HG02759 (cell line): ENCODE results near the gene CGNL1.

Experiments
- ATAC-seq: cut with Tn5 transposase; IDR thresholded peaks from one replicate; pipeline ENCODE4 v1.9.1; 2021; ENCODE audit warnings: mild to moderate bottlenecking, moderate library complexity; ENCODE audit not compliant: unreplicated experiment

CGNL1 gene

DNA sequence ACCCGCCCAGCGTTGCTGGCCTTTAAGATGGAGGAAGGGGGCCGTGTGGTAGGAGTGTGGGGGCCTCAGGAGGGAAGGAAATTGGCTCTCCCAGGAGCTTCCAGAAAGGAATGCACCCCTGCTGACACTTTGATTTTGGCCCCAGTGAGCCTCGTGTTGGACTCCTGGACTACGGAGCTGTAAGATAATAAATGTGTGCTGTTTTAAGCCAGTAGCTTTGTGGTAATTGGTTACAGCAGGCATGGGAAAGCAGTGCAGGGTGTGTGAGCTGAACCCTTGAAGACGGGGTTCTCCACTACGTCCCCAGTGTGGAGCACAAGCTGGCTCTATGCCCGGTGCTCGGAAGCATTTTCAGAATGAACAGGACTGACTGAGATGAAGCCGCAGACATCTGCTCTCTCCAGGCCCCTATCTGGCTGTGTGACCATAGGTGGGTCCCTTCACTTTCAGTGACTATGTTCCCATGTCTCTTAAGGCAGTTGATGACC is 22.9 kb upstream of the CGNL1 start:
- ATAC-seq: no peak

DNA sequence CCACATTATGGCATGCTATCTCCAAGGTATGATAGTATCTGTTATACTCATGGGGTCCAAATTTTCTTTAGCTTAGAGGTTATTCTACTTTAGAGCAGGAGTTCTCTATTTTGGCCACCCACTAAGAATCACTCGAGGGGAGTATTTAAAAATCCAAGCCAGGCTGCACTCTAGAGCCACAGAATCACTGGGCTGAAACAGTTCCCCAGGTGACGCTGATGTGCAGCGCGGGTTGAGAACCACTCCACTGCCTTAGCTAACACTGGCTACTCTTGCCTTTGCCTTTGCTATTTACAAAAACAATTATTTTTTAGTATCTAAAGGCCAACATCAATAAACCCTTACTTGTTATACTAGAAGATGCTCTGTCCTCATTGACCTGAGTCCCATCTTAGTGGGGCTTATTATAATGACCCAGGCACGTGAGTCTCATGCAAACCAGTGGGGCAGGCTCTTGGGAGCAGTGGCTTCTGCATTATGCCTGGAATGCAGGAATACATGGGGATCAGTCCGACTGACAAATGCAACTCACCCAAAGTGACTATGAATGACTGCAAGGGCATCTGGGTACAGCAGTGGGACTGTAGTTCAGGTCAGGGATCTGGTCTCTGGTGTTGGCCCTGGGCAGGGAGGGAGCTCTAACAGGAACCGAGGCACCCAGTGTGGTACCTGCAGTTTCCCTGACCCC is 21.7 kb upstream of the CGNL1 start:
- no peak for ATAC-seq

DNA sequence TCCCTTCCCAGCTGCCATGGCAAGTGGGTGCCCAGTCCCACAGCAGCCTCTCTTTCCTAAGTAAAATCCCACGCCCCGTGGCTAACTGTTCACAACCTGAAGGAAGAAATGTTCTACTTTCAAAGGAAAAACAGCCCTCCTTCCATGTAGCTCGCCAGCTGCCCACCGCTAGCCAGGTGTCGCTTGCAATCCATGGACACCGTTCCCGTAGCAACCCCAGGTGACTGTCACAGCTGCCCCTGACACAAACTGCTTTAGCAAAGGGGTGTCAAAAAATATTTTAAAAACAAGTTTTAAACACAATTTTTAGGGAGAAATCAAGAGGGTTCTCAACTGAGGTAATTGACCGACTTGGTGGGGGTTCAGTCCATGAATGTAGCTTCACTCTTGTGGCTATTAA is 21.0 kb upstream of the CGNL1 start:
- ATAC-seq: no peak

DNA sequence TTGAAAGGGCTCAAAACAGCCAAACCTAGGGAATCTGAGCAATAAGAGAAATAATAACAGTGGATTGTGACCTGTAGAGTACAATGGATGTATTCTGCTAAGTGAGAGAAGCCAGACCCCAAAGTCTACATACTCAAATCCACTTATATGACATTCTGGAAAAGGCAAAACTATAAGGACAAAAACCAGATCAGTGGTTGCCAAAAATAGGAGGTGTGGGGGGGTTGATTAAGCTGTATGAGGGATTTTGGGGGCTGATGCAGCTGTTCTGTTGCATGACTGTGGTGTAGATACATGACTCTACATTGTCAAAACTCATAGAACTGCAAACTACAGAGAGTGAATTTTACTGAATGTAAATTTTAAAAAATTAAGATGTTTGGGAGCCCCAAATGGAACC is 20.1 kb upstream of the CGNL1 start:
- no peak for ATAC-seq

DNA sequence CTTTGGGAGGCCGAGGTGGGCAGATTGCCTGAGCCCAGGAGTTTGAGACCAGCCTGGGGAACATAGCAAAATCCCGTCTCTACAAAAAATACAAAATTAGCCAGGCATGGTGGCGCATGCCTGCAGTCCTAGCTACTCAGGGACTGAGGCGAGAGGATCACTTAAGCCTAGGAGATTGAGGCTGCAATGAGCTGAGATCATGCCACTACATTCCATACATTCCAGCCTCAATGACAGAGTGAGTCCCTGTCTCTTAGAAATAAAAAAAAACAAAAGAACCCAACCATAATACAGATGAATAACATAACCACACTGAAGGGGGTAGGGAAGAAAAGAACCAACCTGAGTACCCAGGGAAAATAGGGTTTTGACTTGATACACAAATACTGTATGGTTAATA is 19.7 kb upstream of the CGNL1 start:
- no peak for ATAC-seq

DNA sequence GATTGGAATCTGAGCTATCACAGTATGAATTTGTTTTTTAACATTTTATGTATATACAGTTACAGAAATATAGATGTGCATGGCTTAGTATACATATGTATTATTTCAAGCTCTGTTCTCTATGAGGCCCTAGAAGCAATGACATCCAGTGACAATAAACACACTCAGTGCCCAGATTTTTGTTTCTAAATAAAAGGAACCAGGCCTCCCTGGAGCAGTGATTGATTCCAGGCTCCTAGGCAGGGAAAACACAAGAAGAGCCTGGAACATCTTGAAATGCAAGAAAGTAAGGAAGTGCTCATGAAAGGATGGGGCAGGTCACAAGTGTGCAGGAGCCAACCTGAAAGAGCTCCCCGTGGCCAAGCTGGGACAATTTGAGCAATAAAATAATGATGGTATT is 18.5 kb upstream of the CGNL1 start:
- no peak for ATAC-seq

DNA sequence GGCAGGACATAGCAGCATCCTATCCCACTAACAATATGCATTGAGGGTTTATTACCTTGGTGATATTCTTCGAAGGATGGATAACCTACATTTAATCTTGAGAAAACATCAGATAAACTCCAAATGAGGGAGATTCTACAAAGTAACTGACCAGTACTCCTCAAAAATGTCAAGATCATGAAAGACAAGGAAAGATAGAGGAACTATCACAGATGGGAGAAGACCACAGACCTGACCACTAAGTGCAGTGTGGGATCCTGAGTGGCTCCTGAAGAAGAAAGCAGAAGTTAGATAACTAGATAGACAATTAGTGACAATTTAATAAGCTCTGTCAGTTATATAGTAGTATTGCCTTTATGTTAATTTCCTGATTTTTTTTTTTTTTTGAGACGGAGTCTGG is 17.7 kb upstream of the CGNL1 start:
- no peak for ATAC-seq

DNA sequence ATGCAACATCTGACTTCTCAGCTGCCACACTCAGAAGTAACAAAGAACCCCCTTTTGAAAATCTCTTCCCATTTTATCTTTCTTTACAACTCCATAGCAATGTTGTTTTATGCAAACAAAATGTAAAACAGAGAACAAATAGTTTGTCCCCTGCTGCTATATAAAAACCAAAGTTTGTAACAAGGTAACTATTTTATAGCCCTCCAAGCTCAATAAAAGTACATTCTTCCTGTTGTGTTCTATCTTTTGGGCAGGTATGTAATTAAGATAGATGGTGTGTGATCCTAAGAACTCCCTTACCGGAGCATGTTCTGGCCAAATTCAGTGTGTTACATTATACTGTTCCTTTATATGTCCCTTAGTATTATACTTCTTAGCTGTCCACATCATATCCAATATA is 12.6 kb upstream of the CGNL1 start:
- no peak for ATAC-seq

DNA sequence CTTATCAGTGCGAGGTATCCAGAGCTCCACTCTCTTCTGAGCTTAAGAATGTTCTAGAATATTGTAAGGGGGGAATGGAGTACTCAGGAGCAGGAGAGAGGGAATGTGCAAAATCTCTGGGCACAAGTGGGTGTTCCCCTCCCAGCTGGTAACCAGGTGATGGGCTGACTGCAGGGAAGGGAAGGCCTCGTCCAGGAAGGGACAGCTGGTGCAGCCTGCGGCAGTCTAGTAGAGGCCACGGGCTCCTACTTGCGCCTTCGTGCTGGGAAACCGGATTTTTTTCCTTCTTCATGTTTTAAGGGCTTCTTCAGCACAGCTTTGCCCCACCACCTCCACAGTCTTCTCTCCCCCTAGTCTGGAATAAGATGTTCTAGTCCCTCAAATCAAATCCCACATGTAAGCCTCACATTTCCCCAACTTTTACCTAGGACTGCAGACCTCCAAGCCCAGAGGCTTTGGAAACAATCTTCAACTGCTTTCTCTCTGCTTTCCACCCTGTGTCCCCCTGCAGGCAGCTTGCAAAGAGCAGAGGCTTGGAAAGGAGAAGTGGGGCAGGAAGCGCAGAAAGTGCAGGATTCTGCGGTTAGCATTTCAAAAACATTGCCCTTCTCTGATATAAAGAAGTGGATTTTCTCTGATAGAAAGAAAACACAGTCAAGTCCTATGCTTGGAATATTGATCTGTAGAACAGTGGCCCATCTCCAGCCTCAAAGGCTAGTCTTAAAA is 11.9 kb upstream of the CGNL1 start:
- no peak for ATAC-seq

DNA sequence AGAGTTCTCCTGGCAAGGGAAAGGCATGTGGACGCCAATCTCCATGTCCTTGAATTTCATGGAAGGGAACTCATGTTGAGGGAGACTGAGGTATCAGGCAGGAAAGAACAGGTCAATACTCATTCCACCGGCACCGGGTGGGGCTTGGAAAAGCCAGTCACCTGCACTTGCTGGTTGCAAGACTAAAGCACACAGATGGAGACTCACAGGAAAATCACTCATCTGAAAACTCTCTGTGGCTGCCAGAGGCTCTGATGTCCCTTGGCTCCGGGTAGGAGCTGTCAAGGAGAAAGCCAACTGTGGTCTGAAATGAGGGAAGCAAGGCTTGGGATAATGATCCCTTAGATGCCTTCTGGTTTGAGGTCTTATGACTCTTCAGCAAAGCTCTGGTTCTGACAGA is 8.7 kb upstream of the CGNL1 start:
- ATAC-seq: no peak

DNA sequence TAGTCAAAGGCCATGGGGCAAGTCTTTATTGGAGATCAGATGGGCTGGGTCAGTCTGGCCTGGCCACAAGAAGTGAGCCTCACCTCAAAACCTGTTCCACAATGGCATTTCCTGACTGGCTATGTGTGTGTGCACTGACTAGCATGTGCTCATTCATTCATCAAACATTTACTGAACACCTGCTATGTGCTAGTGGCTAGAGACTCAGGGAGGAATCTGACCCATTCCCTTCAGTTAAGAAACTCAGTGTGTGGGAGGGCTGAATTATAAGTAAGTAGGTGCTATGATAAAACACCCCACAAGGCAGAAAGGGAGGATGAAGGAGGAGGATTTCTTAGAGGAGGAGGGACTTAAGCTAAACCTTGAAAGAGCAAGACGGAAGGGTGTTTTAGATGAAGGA is 5.4 kb upstream of the CGNL1 start:
- ATAC-seq: no peak

DNA sequence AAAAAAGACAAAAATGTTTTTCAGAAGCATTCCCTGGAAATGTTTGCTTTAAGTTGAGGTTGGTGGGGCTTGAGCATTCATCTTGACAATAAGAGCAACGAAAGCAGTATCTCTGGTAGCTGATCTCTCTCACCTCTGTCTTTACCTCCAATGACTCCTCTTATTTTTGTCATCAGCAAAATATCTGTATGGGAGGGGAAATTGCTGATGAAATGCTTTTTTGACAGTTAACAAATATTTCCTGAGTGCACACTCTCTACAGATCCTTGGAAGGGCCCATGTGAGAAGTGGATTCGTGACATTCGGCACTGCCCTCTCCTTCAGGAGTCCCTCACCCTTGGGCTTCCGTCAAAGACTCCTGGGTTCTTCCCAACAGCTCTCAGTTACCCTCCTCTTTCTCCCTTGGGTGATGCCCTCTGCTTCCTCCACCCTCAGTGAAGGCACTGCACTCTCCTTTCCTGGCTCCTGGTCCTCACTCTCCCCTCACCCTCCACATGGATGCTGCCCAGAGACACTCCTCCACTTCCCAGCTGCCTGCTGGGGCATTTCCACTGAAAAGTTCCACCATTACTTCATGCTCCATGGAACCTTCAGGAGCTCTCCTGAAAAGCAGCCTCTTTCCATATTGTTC is 2.9 kb upstream of the CGNL1 start:
- ATAC-seq: no peak

DNA sequence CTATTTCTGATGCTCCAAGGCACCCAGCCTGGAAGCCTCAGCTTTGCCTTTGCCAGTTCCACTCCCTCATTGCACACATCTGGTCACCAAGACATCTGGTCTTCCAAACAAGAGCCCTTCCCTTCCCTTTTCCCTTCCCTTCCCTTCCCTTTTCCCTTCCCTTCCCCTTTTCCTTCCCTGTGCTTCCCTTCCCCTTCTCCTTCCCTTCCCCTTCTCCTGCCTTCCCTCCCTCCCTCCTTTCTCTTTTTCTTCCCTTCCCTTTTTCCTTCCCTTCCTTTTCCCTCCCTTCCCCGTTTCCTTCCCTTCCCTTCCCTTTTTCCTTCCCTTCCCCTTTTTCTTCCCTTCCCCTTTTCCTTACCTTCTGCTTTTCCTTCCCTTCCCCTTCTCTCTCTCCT is 2.4 kb upstream of the CGNL1 start:
- no peak for ATAC-seq

DNA sequence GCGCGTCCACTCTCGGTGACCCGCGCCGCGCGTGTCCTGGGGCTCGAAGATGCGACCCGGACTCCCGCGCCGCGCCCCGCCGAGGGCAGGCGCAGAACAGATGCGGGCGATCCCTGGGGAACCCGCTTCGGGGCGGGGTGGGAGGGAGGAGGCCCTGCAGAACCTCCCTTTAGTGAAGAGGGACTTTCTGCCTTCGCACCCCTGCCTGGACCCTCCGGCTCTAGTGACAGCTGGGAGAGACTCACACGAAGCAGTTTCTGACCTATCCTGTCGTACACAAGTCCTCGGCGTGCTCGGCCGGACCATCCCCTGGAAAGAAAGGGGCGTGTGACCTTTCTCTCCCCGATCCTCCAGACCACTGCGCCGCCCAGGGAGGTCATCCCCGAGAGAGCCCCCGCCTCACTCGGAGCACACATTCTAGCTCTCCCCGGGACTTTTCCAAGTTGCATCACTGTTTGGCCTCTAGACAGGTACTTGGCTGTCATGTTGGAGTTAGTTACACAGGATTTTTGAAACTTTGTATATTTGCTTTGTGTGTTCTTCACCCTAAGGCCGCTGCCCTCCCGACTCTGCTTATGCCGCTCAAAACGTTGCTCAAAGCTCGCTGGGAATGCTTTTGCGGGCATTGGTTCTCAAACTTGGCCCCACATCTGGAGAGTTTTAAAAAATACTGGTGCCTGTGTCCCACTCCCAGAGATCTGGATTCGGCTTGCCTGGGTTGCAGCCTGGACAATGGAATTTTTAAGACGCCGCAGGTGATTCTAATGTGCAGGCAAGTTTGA is 582 bp downstream of the CGNL1 start:
- no peak for ATAC-seq

DNA sequence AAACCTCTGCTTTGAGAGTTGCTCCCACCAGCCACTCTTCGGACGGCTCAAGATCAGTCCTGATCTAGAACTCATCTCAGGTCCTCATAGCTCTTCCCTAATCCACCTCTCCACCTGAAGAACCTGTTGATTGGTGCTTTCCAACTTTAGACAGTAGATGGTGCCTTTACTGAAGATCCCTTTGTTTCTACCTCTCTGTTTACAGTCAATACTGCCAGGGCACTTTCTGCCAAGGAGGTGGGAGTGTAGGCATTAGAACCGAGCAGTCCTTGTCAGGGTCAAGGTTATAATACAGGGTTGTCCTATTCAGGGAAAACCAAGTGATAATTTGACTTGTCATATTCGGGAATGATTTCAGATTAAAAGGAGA is 1.2 kb downstream of the CGNL1 start:
- ATAC-seq: no peak

DNA sequence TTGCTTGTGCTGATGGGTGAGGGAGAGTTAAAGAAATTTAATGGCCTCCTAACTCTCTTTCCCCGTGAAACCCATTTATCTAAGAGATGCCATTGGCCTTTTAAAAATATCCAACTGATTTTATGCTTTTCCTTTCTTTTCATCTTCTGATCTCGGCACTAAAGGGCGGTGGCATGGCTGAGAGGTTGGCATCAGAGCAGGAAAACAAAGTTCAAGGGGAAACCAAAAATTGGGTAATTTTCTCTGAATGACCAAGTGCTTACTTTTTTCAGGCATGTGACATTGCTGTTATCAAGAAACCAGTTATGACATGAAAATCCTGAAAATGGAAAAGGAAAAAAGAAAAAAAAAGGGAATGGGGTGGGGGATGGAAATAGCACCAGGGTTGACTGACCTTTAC is 3.2 kb downstream of the CGNL1 start:
- ATAC-seq: no peak

DNA sequence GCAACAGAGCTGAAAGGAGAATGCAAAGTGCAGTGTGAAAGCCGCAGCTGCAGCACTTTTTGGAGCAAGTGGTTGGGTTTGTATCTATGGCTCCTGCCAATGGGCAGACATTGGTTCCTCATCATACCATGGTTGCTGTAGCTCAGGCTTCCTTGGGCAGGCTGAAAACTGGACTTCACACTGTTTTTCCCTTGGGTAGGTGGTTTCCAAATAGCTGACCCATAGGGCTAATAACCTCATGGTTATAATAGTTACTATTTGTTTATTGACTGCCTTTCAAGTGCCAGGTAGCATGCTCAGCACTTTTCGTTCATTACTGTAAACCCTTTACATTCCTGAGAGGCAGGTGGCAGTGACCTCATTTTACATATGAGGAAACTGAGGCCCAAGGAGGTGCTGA is 4.5 kb downstream of the CGNL1 start:
- ATAC-seq: no peak

DNA sequence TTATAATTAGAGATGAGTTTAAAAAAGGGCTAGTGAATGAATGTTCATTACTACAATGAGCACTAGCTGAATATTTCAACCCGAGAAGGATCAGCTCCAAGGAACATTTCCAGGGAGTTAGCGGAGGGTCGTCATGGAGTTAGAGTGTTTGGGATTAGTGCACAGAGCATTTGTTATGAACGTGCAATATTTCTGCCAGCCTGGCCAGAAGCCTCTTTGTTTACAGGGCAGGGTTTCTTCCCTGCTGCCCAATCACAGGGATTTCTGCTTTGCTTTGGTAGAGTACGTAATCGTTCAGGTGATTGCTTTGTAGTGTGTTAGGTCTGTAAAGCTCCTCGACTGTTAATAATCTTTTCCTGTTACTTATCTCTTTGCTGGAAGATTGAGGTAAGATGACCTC is 5.9 kb downstream of the CGNL1 start:
- ATAC-seq: no peak

DNA sequence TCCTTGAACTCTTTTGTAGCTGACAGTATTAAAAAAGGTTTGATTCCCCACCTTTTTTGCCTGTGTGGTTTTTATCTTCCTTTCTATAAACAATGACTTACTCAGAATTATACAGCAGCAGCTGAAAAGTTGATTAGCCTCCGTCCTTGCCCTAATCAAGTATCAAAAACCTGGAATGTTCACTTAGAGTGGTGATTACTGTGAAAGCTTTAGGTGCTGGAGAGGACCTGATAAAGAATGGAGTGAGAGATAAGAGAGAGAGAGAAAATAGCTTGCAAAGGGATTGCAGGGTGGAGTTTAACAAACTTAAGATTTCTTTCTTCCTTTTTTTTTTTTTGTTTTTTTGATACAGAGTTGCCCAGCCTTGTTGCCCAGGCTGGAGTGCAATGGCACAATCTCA is 6.7 kb downstream of the CGNL1 start:
- no peak for ATAC-seq

DNA sequence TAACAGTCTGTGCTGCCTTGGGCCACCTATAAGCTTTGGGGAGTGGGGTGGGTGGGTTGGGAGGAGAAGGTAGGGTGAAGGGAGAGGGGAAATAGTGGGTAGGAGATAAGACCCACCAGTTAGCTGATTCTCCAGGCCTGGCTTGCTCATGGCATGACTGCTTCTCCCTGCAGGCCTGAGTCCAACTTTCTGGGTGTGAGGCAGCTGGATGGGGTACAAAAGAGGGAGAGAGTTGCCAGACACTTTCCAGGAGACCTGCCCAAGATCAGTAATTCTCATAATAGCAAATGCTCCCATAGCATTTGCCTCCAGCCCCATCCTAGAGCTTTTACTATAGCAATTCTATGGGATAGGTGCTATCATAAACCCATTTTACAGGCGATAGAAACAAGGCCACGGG is 7.7 kb downstream of the CGNL1 start:
- ATAC-seq: no peak

DNA sequence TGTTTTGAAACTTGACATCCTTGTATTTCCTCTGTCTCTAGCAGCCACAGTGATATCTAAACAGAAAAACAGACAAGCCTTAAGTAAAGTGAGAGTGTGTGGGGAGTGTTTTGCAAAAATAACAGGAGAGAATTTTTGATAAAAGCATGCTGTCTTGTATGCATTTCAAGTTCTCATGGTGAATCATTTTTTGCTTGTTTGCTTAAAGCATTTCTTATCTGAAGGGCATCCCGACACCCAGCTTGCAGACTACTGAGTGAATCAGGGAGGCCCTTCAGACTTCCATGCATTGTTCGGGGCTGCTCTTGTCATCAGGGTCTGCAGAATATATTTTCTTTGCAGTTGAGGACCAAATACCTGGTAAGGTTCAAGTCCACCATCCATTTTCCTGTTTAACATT is 8.5 kb downstream of the CGNL1 start:
- no peak for ATAC-seq
